Activated B cell treated with CpG ODN at 0.5 μM for 24 hours (primary cell): ENCODE measurements around the gene EPHA10. TPM values are rescaled to one million over a fixed set of nuclear protein-coding genes. Genes with fewer than 3 reads are reported as not detected.

Experiments
- ATAC-seq: fragments of 200-7000 bp; cut with Tn5 transposase; one replicate; pipeline ENCODE4 v1.10.0; 2021; ENCODE audit warnings: low read depth, mild to moderate bottlenecking, moderate library complexity
- CTCF ChIA-PET: fragments of 350-600 bp; sonication (Branson Sonifier 250); formaldehyde crosslinking; loops from one replicate; lab custom pipeline; 2021; ENCODE audit warnings: antibody characterized with exemption; lab: Charles Lee
- POLR2A ChIA-PET: fragments of 350-600 bp; sonication (Branson Sonifier 250); formaldehyde crosslinking; loops from one replicate; lab custom pipeline; 2021; ENCODE audit warnings: antibody characterized with exemption; lab: Charles Lee
- DNase-seq: peaks from one replicate; pipeline ENCODE4 v3.0.0; 2022
- H3K27ac Mint-ChIP-seq: one replicate; pipeline ENCODE4 v1.8.0; 2020; ENCODE audit warnings: mixed read lengths
- H3K27me3 Mint-ChIP-seq: one replicate; pipeline ENCODE4 v1.8.0; 2021; ENCODE audit warnings: mixed read lengths
- H3K36me3 Mint-ChIP-seq: one replicate; pipeline ENCODE4 v1.8.0; 2021; ENCODE audit warnings: low read depth, mixed read lengths
- H3K4me1 Mint-ChIP-seq: one replicate; pipeline ENCODE4 v1.8.0; 2021; ENCODE audit warnings: mixed read lengths
- H3K4me3 Mint-ChIP-seq: one replicate; pipeline ENCODE4 v1.8.0; 2020; ENCODE audit warnings: mild to moderate bottlenecking, mixed read lengths
- H3K9me3 Mint-ChIP-seq: one replicate; pipeline ENCODE4 v1.8.0; 2020; ENCODE audit warnings: mixed read lengths
- CTCF ChIP-seq: fragments of 200-600 bp; IDR thresholded peaks from one replicate; pipeline ENCODE4 v1.8.0; 2022; ENCODE audit warnings: antibody characterized with exemption, mild to moderate bottlenecking
- intact Hi-C: fragments of 100-400 bp; cut with micrococcal nuclease; formaldehyde crosslinking; loops from one replicate; pipeline ENCODE4 v1.15.1; 2024
- total RNA-seq: library from RNA; stranded (reverse); gene quantifications from 2 replicates; pipeline ENCODE4 v1.2.3, GENCODE V29; 2022

Gene EPHA10
- total RNA-seq, 1 donor from 2014 or later: 0.27 TPM

GRCh38 chr1:37721565-37721964 is 43.4 kb downstream of the EPHA10 start:
- peaks cover 3% of the 10 kb centered on the region for H3K27me3 Mint-ChIP-seq
- ChIA-PET POLR2A (no interaction called here), CTCF (no interaction called here)
- no peak for TF ChIP-seq CTCF
- H3K27ac Mint-ChIP-seq: no peak overlapping the region
- DNase-seq (no peak), ATAC-seq (no peak)
- intact Hi-C loops: no loop called here
- H3K36me3 Mint-ChIP-seq: no peaks in the 10 kb centered on the region
- no peaks in the 10 kb centered on the region for H3K4me1 Mint-ChIP-seq
- no peak overlapping the region for H3K4me3 Mint-ChIP-seq
- H3K9me3 Mint-ChIP-seq: no peaks in the 10 kb centered on the region

GRCh38 chr1:37720231-37721130 is 44.4 kb downstream of the EPHA10 start:
- H3K36me3 Mint-ChIP-seq: no peaks in the 10 kb centered on the region
- H3K9me3 Mint-ChIP-seq: no peaks in the 10 kb centered on the region
- no peak overlapping the region for H3K27ac Mint-ChIP-seq
- no peak overlapping the region for H3K4me3 Mint-ChIP-seq
- peaks cover 3% of the 10 kb centered on the region for H3K27me3 Mint-ChIP-seq
- no peaks in the 10 kb centered on the region for H3K4me1 Mint-ChIP-seq
- POLR2A ChIA-PET: no interaction called here
- no peak for TF ChIP-seq CTCF
- CTCF ChIA-PET: no interaction called here
- ATAC-seq (no peak), DNase-seq (no peak)
- intact Hi-C loops: no loop called here

GRCh38 chr1:37719572-37720195 is 45.2 kb downstream of the EPHA10 start:
- TF ChIP-seq CTCF: no peak
- no peaks in the 10 kb centered on the region for H3K4me1 Mint-ChIP-seq
- POLR2A ChIA-PET: no interaction called here
- CTCF ChIA-PET: no interaction called here
- H3K9me3 Mint-ChIP-seq: no peaks in the 10 kb centered on the region
- DNase-seq: no peak
- intact Hi-C loops: no loop called here
- H3K4me3 Mint-ChIP-seq: no peak overlapping the region
- H3K27me3 Mint-ChIP-seq: no peaks in the 10 kb centered on the region
- ATAC-seq: no peak
- no peak overlapping the region for H3K27ac Mint-ChIP-seq
- no peaks in the 10 kb centered on the region for H3K36me3 Mint-ChIP-seq

- no peaks in the 10 kb centered on the region for H3K36me3 Mint-ChIP-seq
- no peaks in the 10 kb centered on the region for H3K9me3 Mint-ChIP-seq
- intact Hi-C loops: no loop called here
- TF ChIP-seq CTCF: no peak
- POLR2A ChIA-PET: no interaction called here
- H3K27me3 Mint-ChIP-seq: no peaks in the 10 kb centered on the region
- ATAC-seq (no peak), DNase-seq (no peak)
- CTCF ChIA-PET: no interaction called here
- no peaks in the 10 kb centered on the region for H3K4me1 Mint-ChIP-seq
- H3K4me3 Mint-ChIP-seq: no peak overlapping the region
- H3K27ac Mint-ChIP-seq: no peak overlapping the region
These were observed 45.9 kb downstream of the EPHA10 start for GRCh38 chr1:37718901-37719571.
